SU-DHL-6 (cell line): ENCODE data around the gene KRT73.

ENCODE experiments used
- H2AFZ ChIP-seq: fragments of 200-600 bp; sonication (generic); 2 replicates; pipeline ENCODE4 v1.6.1; 2014; ENCODE audit warnings: low read depth, mild to moderate bottlenecking, moderate library complexity, mixed read lengths, antibody characterized with exemption, low read length; ENCODE audit not compliant: severe bottlenecking
- H3F3A ChIP-seq: fragments of 200-600 bp; shearing (Covaris generic); 2 replicates; pipeline ENCODE4 v1.6.0; 2016; ENCODE audit warnings: antibody characterized with exemption, mild to moderate bottlenecking; ENCODE audit not compliant: insufficient read depth
- H3K27ac ChIP-seq: fragments of 200-600 bp; sonication (generic); 2 replicates; pipeline ENCODE4 v1.5.1; 2016; ENCODE audit warnings: low read depth, mild to moderate bottlenecking, low read length, moderate library complexity, mixed read lengths
- H3K27me3 ChIP-seq: fragments of 200-600 bp; sonication (generic), shearing (Covaris generic); 2 replicates; pipeline ENCODE4 v1.6.0; 2014; ENCODE audit warnings: mild to moderate bottlenecking, low read length
- H3K36me3 ChIP-seq: fragments of 200-600 bp; sonication (generic); 2 replicates; pipeline ENCODE4 v1.6.1; 2014; ENCODE audit warnings: mild to moderate bottlenecking, low read length, mixed read lengths
- H3K4me2 ChIP-seq: fragments of 300-600, 200-600 bp; shearing (Covaris generic), sonication (generic); 2 replicates; pipeline ENCODE4 v1.6.0; 2014; ENCODE audit warnings: low read length, low read depth, mild to moderate bottlenecking; ENCODE audit not compliant: poor library complexity, severe bottlenecking
- H3K4me3 ChIP-seq: fragments of 200-600 bp; sonication (generic); 2 replicates; pipeline ENCODE4 v1.5.1; 2014; ENCODE audit warnings: antibody characterized with exemption, low read length, mild to moderate bottlenecking, mixed read lengths; ENCODE audit not compliant: insufficient read depth, poor library complexity, severe bottlenecking
- H3K79me2 ChIP-seq: fragments of 200-600 bp; sonication (generic); 2 replicates; pipeline ENCODE4 v1.6.1; 2014; ENCODE audit warnings: mild to moderate bottlenecking, low read length, moderate library complexity; ENCODE audit not compliant: insufficient read depth
- H3K9ac ChIP-seq: fragments of 200-600 bp; sonication (generic); 2 replicates; pipeline ENCODE4 v1.7.0; 2014; ENCODE audit warnings: mild to moderate bottlenecking, low read length
- H3K9me2 ChIP-seq: fragments of 200-600 bp; sonication (generic); replicated peaks from 2 replicates; pipeline ENCODE4 v1.6.1; 2014; ENCODE audit warnings: low read length; ENCODE audit not compliant: insufficient read depth
- H3K9me3 ChIP-seq: fragments of 200-600 bp; sonication (generic); 2 replicates; pipeline ENCODE4 v1.6.1; 2014; ENCODE audit warnings: low read length, mixed read lengths; ENCODE audit not compliant: insufficient read depth
- H4K20me1 ChIP-seq: fragments of 200-600 bp; sonication (generic); 2 replicates; pipeline ENCODE4 v1.6.1; 2014; ENCODE audit warnings: low read depth, mild to moderate bottlenecking, antibody characterized with exemption, low read length, moderate library complexity, mixed read lengths
- EZH2phosphoT487 ChIP-seq: fragments of 200-600 bp; sonication (generic), shearing (Covaris generic); conservative IDR thresholded peaks from 2 replicates; pipeline ENCODE4 v1.6.1; 2018; ENCODE audit warnings: mild to moderate bottlenecking, antibody characterized with exemption, low read length, moderate library complexity, mixed read lengths
- TF ChIP-seq, protein P1 (sequence below): fragments of 200-600 bp; sonication (generic); IDR thresholded peaks from one replicate; pipeline ENCODE4 v1.5.1; 2017; ENCODE audit warnings: antibody characterized with exemption, mild to moderate bottlenecking, low read length, moderate library complexity; ENCODE audit not compliant: insufficient read depth, poor library complexity, severe bottlenecking

KRT73 gene

DNA sequence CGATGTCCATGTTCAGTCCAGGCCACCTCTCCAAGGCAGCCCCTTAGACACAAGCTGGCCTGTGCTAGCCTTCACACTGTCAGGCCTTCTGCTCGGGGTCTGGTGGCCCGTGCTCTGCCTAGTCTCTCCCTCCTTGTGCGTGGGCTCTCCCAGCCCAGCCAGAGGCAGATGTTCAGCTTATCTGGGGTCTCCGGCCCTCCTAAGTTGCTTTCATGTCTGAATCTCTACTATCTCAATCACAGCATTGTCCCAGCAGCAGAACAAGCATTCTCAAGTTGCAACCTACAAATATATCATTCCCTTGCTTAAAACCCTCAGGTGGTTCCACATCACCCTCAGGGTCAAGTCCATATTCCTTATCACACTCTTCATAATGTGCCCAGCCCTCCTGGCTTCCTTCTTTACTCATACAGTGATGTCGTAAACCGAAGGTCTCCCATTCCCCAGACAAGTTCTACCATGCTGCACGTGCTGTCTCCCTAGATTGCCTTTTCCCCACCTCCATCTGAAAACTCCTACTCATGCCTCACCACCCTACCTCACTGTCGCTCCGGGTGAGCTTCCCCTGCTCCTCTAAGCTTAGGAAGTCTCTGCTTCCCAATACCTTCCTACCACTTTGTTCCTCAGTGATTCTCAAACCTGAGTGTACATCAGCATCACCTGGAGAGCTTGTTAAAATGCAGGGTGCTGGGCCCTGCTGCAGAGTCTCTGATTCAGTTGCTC is 1.5 kb downstream of the KRT73 start:
- Histone ChIP-seq H3K4me3 (no peak overlapping the region), H3K9me2 (no peaks in the 10 kb centered on the region), H2AFZ (no peak overlapping the region), H3K4me2 (no peak overlapping the region), H3K36me3 (no peaks in the 10 kb centered on the region), H3K9me3 (no peaks in the 10 kb centered on the region), H3K9ac (no peak overlapping the region), H4K20me1 (no peaks in the 10 kb centered on the region), H3F3A (no peaks in the 10 kb centered on the region), H3K27me3 (no peaks in the 10 kb centered on the region), H3K79me2 (no peaks in the 10 kb centered on the region), H3K27ac (no peak overlapping the region)
- TF ChIP-seq EZH2phosphoT487 = no peak
- TF ChIP-seq, protein P1, sequence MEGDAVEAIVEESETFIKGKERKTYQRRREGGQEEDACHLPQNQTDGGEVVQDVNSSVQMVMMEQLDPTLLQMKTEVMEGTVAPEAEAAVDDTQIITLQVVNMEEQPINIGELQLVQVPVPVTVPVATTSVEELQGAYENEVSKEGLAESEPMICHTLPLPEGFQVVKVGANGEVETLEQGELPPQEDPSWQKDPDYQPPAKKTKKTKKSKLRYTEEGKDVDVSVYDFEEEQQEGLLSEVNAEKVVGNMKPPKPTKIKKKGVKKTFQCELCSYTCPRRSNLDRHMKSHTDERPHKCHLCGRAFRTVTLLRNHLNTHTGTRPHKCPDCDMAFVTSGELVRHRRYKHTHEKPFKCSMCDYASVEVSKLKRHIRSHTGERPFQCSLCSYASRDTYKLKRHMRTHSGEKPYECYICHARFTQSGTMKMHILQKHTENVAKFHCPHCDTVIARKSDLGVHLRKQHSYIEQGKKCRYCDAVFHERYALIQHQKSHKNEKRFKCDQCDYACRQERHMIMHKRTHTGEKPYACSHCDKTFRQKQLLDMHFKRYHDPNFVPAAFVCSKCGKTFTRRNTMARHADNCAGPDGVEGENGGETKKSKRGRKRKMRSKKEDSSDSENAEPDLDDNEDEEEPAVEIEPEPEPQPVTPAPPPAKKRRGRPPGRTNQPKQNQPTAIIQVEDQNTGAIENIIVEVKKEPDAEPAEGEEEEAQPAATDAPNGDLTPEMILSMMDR = no peak

DNA sequence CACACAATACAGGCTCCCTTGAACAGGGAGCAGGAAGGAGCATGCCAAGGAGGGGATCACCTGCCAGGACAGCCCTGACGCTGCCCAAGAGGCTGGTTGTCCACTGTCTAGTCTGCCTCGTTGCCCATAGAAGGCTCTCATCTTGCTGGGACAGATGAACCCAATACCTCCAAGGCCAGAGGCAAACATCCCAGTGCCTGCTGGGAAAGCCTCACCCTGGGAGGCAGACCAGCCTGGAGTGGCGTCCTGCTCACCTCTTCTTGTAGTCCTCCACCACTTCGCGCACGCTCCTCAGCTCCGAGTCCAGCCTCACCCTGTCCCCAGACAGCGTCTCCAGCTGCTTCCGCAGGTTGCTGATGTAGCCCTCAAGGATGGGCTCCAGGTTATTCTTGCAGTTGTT is 2.4 kb downstream of the KRT73 start:
- TF ChIP-seq, protein P1 = no peak
- TF ChIP-seq EZH2phosphoT487 = no peak
- no peaks in the 10 kb centered on the region for H3K9me3 ChIP-seq
- H3K9me2 ChIP-seq = no peaks in the 10 kb centered on the region
- H3K4me3 ChIP-seq = no peak overlapping the region
- no peaks in the 10 kb centered on the region for H3K79me2 ChIP-seq
- H3K4me2 ChIP-seq = no peak overlapping the region
- H3K9ac ChIP-seq = no peak overlapping the region
- no peaks in the 10 kb centered on the region for H3F3A ChIP-seq
- H3K36me3 ChIP-seq = no peaks in the 10 kb centered on the region
- no peaks in the 10 kb centered on the region for H4K20me1 ChIP-seq
- H3K27ac ChIP-seq = no peak overlapping the region
- H2AFZ ChIP-seq = no peak overlapping the region
- H3K27me3 ChIP-seq = no peaks in the 10 kb centered on the region

DNA sequence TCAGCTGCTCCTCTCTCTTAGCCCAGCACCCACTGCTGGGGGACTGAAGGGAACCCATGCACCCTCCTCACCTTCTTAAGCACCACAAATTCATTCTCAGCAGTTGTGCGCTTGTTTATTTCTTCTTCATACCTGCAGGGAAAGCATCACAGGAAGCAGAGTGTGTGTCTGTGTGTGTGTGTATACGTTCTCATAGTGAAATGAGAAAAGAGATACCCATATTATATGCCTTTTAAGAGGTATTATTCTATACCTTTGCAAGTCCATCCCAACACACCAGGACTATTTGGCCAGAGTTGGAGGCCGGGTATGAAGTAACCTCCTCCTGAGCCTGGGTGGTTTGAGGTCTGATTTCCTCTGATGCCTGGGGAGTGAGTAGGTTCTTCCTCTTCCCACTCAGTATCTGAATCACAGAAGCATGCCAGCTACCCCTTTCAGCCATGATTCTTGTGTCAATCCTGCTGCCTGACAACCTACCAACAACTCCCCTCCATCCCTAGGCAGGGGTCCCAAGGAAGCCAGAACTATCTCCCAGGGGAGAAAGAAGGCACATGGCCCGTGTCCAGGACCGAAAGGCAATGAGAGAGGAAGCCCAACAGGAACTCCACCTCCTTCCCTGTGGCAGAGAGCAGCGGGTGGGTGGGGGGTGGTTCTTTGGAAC is 3.0 kb downstream of the KRT73 start:
- H3K4me3 ChIP-seq = no peak overlapping the region
- H3K9me2 ChIP-seq = no peaks in the 10 kb centered on the region
- no peaks in the 10 kb centered on the region for H3K27me3 ChIP-seq
- no peaks in the 10 kb centered on the region for H4K20me1 ChIP-seq
- no peaks in the 10 kb centered on the region for H3K36me3 ChIP-seq
- no peaks in the 10 kb centered on the region for H3F3A ChIP-seq
- no peak overlapping the region for H3K4me2 ChIP-seq
- H3K79me2 ChIP-seq = no peaks in the 10 kb centered on the region
- H3K27ac ChIP-seq = no peak overlapping the region
- TF ChIP-seq, protein P1 = no peak
- no peak for TF ChIP-seq EZH2phosphoT487
- no peaks in the 10 kb centered on the region for H3K9me3 ChIP-seq
- H3K9ac ChIP-seq = no peak overlapping the region
- H2AFZ ChIP-seq = no peak overlapping the region
